Endothelial cell of umbilical vein (primary cell): Measurements from ENCODE around the gene ADCY5.

Experiments used
- CTCF ChIP-seq, 2 donors: IDR thresholded peaks; 1 replicate in 1 of 2; 2 replicates in 1 of 2; pipeline ENCODE4 v1.5.1; 2011; ENCODE audit warnings: low read length in 2 of 2, mild to moderate bottlenecking in 2 of 2, moderate library complexity in 2 of 2, control low read depth in 1 of 2, inconsistent platforms in 1 of 2, low read depth in 1 of 2; ENCODE audit not compliant: insufficient read depth in 1 of 2; ENCODE audit errors: extremely low read depth in 1 of 2
- POLR2AphosphoS5 ChIP-seq: IDR thresholded peaks from 2 replicates; pipeline ENCODE4 v1.6.1; 2012; ENCODE audit warnings: low read depth, mild to moderate bottlenecking, control low read depth, low read length, moderate library complexity; ENCODE audit not compliant: insufficient read depth

- TF ChIP-seq CTCF (IDR thresholded peaks at IDR 0.05; ENCODE audit: extremely low read depth in 1 of 2, insufficient read depth in 1 of 2, low read depth in 1 of 2, low read length in 2 of 2), result no peak
- no peak for TF ChIP-seq POLR2AphosphoS5
These were observed 105.4 kb downstream of the ADCY5 start for GRCh38 chr3:123343296-123344174.
